ENCODE measurements around the gene LCN12. TPM values are rescaled to one million over a fixed set of nuclear protein-coding genes. Genes with fewer than 3 reads are reported as not detected.

Gene LCN12
- total RNA-seq, 1 experiment from 2014 or later = 4.2 TPM

DNA sequence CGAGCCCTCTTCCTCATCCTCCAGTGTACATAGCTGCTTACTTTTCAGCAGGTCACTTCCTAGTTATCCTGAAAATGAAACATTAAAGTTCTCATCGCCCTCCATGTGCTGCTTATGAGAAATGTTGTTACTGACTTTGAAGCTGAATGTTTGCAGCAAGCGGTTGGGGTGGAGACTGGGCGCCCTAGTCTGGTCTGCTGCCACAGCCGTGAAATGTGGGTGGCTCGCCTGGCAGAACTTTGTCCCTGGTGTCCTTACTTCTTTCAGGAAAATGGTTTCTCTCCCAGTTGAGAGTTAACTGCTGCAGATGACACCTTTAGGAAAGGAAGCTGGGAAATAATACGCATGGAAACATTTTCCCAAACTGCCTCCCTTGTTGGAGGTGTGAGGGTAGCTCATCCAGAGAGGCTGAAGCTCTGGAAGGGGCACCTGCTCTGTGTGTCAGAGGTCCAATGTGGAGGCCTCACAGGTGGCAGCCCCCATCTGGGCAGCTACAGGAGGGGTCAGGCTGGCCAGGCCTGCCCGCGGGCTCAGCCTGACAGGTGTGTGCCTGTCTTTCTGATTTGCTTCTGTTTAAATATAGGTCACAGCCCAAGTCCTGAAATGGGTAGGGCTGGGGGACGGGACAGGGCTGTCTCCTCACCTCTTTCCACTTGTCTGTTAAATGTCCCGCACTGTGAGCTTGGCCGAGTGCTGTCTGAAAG lies 41.7 kb upstream of the LCN12 start:
- intact Hi-C loops (cut with micrococcal nuclease) = no loop called here
- no peak for TF ChIP-seq SRF (IDR thresholded peaks at IDR 0.05; ENCODE audit: low read depth)
- TF ChIP-seq, protein P1, sequence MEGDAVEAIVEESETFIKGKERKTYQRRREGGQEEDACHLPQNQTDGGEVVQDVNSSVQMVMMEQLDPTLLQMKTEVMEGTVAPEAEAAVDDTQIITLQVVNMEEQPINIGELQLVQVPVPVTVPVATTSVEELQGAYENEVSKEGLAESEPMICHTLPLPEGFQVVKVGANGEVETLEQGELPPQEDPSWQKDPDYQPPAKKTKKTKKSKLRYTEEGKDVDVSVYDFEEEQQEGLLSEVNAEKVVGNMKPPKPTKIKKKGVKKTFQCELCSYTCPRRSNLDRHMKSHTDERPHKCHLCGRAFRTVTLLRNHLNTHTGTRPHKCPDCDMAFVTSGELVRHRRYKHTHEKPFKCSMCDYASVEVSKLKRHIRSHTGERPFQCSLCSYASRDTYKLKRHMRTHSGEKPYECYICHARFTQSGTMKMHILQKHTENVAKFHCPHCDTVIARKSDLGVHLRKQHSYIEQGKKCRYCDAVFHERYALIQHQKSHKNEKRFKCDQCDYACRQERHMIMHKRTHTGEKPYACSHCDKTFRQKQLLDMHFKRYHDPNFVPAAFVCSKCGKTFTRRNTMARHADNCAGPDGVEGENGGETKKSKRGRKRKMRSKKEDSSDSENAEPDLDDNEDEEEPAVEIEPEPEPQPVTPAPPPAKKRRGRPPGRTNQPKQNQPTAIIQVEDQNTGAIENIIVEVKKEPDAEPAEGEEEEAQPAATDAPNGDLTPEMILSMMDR (IDR thresholded peaks at IDR 0.05 in 2 of 3, conservative IDR thresholded peaks at IDR 0.05 in 1 of 3; ENCODE audit: borderline replicate concordance in 1 of 3, insufficient read depth in 1 of 3, low read depth in 2 of 3, low read length in 2 of 3) = no peak
- H3K9me2 ChIP-seq (ENCODE audit: insufficient read depth) = no peaks in the 10 kb centered on the region
- H3K4me2 ChIP-seq (ENCODE audit: low read length) = no peak overlapping the region
- H3K9ac ChIP-seq (ENCODE audit: low read length) = no peak overlapping the region
- H3K36me3 ChIP-seq (ENCODE audit: control insufficient read depth in 1 of 2, insufficient read depth in 2 of 2, low read length in 2 of 2) = peaks cover 9 to 14% of the 10 kb centered on the region in 2 experiments; a peak in 3 of 4 replicates
- H3K79me2 ChIP-seq (ENCODE audit: insufficient read depth, low read length) = peaks cover 4% of the 10 kb centered on the region; the same call in 1 of the 2 replicates
- POLR2A ChIA-PET = no interaction called here
- ATAC-seq = no peak; the same call in 1 of the 2 replicates
- BruUV-seq (replicated peaks) = no TSS peak
- H3K4me1 ChIP-seq (ENCODE audit: control insufficient read depth in 1 of 2, insufficient read depth in 2 of 2, low read length in 2 of 2) = no peaks in the 10 kb centered on the region
- no peak overlapping the region for H3K27ac ChIP-seq (ENCODE audit: low read depth, low read length)
- H3K4me3 ChIP-seq (replicated peaks in 1 of 2; ENCODE audit: low read depth in 1 of 2, low read length in 2 of 2) = no peak overlapping the region
- H3K9me3 ChIP-seq (ENCODE audit: control insufficient read depth in 1 of 2, insufficient read depth in 1 of 2, low read depth in 1 of 2, low read length in 2 of 2) = no peaks in the 10 kb centered on the region
- CTCF ChIA-PET = no interaction called here
- DNase-seq (ENCODE audit: low read depth, low spot score) = no peak
- RAD21 ChIA-PET (ENCODE audit: low non-redundant PET in 1 of 2, low total read pairs in 2 of 2, uncharacterized antibody in 2 of 2, unreplicated experiment in 2 of 2) = no interaction called here
- no peak overlapping the region for H2AFZ ChIP-seq (ENCODE audit: low read depth, low read length, poor library complexity, severe bottlenecking)
- H3K27me3 ChIP-seq (ENCODE audit: insufficient read depth, low read length) = no peaks in the 10 kb centered on the region
- H4K20me1 ChIP-seq (ENCODE audit: insufficient read depth) = no peaks in the 10 kb centered on the region

DNA sequence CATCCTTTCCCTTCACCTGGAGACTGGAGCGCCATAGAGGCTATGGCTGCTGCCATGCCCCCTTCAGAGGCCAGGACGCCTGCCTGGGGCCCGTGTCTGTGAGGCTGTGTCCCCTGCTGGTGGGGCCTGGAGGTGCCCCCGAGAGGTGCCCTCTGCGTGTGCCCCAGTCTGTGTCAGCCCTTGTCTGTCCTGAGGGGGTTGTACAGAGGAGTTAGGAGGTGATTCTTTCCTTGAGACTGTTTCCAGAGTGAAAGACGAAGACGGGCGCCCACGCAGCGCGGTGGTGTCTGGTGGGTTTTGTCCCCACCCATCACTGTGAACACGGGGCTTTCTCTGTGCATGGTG lies 41.2 kb upstream of the LCN12 start:
- Histone ChIP-seq H3K9me2 (ENCODE audit: insufficient read depth) (no peaks in the 10 kb centered on the region), H4K20me1 (ENCODE audit: insufficient read depth) (no peaks in the 10 kb centered on the region), H3K79me2 (ENCODE audit: insufficient read depth, low read length) (peaks cover 5% of the 10 kb centered on the region; the same call in 1 of the 2 replicates), H2AFZ (ENCODE audit: low read depth, low read length, poor library complexity, severe bottlenecking) (no peak overlapping the region), H3K4me1 (ENCODE audit: control insufficient read depth in 1 of 2, insufficient read depth in 2 of 2, low read length in 2 of 2) (no peaks in the 10 kb centered on the region), H3K9me3 (ENCODE audit: control insufficient read depth in 1 of 2, insufficient read depth in 1 of 2, low read depth in 1 of 2, low read length in 2 of 2) (no peaks in the 10 kb centered on the region), H3K27ac (ENCODE audit: low read depth, low read length) (no peak overlapping the region), H3K4me2 (ENCODE audit: low read length) (no peak overlapping the region), H3K27me3 (ENCODE audit: insufficient read depth, low read length) (no peaks in the 10 kb centered on the region), H3K4me3 (replicated peaks in 1 of 2; ENCODE audit: low read depth in 1 of 2, low read length in 2 of 2) (no peak overlapping the region), H3K9ac (ENCODE audit: low read length) (no peak overlapping the region), H3K36me3 (ENCODE audit: control insufficient read depth in 1 of 2, insufficient read depth in 2 of 2, low read length in 2 of 2) (peaks cover 9 to 16% of the 10 kb centered on the region in 2 experiments; a peak in 3 of 4 replicates)
- ChIA-PET CTCF (no interaction called here), POLR2A (no interaction called here), RAD21 (ENCODE audit: low non-redundant PET in 1 of 2, low total read pairs in 2 of 2, uncharacterized antibody in 2 of 2, unreplicated experiment in 2 of 2) (no interaction called here)
- DNase-seq (ENCODE audit: low read depth, low spot score) = no peak
- intact Hi-C loops (cut with micrococcal nuclease) = no loop called here
- BruUV-seq (replicated peaks) = no TSS peak
- ATAC-seq = peak; percentile 74
- TF ChIP-seq, protein P2, sequence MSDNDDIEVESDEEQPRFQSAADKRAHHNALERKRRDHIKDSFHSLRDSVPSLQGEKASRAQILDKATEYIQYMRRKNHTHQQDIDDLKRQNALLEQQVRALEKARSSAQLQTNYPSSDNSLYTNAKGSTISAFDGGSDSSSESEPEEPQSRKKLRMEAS (IDR thresholded peaks at IDR 0.05) = no peak
- TF ChIP-seq CEBPB (IDR thresholded peaks at IDR 0.05; ENCODE audit: low read depth) (no peak), EGR1 (IDR thresholded peaks at IDR 0.05; ENCODE audit: low read depth) (no peak), POLR2AphosphoS5 (IDR thresholded peaks at IDR 0.05; ENCODE audit: low read depth, low read length) (no peak), ELF1 (IDR thresholded peaks at IDR 0.05; ENCODE audit: borderline replicate concordance, low read depth) (no peak), EZH2phosphoT487 (IDR thresholded peaks at IDR 0.05; ENCODE audit: borderline replicate concordance) (no peak), JUND (IDR thresholded peaks at IDR 0.05) (no peak), SRF (IDR thresholded peaks at IDR 0.05; ENCODE audit: low read depth) (no peak), FOSL1 (IDR thresholded peaks at IDR 0.05; ENCODE audit: low read depth) (no peak)
- TF ChIP-seq, protein P1 (IDR thresholded peaks at IDR 0.05 in 2 of 3, conservative IDR thresholded peaks at IDR 0.05 in 1 of 3; ENCODE audit: borderline replicate concordance in 1 of 3, insufficient read depth in 1 of 3, low read depth in 2 of 3, low read length in 2 of 3) = no peak; a peak in 1 of 6 replicates
- TF ChIP-seq, protein P3, sequence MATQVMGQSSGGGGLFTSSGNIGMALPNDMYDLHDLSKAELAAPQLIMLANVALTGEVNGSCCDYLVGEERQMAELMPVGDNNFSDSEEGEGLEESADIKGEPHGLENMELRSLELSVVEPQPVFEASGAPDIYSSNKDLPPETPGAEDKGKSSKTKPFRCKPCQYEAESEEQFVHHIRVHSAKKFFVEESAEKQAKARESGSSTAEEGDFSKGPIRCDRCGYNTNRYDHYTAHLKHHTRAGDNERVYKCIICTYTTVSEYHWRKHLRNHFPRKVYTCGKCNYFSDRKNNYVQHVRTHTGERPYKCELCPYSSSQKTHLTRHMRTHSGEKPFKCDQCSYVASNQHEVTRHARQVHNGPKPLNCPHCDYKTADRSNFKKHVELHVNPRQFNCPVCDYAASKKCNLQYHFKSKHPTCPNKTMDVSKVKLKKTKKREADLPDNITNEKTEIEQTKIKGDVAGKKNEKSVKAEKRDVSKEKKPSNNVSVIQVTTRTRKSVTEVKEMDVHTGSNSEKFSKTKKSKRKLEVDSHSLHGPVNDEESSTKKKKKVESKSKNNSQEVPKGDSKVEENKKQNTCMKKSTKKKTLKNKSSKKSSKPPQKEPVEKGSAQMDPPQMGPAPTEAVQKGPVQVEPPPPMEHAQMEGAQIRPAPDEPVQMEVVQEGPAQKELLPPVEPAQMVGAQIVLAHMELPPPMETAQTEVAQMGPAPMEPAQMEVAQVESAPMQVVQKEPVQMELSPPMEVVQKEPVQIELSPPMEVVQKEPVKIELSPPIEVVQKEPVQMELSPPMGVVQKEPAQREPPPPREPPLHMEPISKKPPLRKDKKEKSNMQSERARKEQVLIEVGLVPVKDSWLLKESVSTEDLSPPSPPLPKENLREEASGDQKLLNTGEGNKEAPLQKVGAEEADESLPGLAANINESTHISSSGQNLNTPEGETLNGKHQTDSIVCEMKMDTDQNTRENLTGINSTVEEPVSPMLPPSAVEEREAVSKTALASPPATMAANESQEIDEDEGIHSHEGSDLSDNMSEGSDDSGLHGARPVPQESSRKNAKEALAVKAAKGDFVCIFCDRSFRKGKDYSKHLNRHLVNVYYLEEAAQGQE (IDR thresholded peaks at IDR 0.05; ENCODE audit: low read depth) = no peak
